GM19099 (cell line): ENCODE data around the gene HSPG2.

Experiments used
- POLR2A ChIP-seq: IDR thresholded peaks from 3 replicates; pipeline ENCODE4 v1.6.1; 2011; ENCODE audit warnings: low read depth; ENCODE audit not compliant: insufficient read length; ENCODE audit errors: extremely low read depth

The HSPG2 gene

GRCh38 chr1:21851430-21852250 lies 85.5 kb downstream of the HSPG2 start:
- TF ChIP-seq POLR2A = no peak

DNA sequence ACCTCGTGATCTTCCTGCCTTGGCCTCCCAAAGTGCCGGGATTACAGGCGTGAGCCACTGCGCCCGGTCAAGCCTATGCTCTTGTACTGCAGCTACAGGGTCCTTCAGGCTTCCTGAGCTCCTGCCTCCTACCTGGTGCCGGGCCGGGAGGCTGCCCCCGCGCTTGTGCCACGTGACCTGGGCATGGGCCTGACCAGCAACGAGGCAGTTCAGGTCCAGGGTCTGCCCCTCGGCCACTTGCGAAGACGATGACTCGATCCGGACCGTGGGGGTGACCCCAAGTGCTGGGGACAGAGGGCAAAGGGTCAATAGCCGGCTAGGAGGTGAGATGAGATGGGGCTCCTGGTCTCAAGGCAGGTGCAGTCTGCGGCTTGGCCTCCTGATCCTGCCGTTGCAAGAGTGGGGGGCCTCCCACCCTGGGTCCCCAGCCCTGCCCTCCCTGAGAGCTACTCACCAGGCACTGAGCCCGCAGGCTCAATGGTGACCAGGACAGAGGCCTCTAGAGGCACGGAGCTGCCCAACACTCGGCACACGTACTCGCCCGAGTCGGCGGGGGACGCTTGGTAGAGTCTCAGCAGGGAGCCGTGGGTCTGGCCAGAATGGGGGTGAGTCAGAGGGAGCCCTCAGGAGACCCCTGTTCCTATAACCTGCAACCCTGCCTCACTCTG lies 87.1 kb downstream of the HSPG2 start:
- no peak for TF ChIP-seq POLR2A

DNA sequence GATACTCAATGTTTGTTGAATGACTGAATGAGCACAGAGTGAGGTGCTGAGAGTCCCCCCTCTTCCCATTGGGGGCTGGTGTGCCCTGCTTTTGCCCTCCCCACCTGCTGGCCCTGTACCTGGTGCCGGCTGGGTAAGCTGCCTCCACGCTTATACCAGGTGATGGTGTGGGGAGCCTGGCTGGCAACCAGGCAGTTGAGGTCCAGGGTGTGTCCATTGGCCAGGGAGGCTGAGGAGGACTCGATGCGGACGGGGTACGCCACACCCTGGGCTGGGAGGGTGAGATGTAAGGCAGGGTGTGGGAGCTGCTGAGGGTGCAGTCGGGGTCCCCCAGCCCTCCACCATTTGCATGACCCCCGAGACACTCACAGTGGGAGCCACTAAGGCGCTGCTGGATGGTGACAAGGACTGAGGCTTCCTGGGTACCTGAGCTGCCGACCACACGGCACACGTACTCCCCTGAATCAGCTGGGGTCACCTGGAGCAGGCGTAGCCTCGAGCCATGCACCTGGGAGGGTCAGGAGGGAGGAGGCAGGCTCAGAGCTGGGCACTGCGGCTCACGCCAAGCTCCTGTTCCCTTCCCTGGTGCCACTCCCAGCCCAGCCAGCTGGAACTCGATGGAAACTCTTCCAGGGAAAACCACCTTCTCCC lies 88.5 kb downstream of the HSPG2 start:
- no peak for TF ChIP-seq POLR2A

GRCh38 chr1:21847223-21848205 lies 89.6 kb downstream of the HSPG2 start:
- TF ChIP-seq POLR2A = no peak

DNA sequence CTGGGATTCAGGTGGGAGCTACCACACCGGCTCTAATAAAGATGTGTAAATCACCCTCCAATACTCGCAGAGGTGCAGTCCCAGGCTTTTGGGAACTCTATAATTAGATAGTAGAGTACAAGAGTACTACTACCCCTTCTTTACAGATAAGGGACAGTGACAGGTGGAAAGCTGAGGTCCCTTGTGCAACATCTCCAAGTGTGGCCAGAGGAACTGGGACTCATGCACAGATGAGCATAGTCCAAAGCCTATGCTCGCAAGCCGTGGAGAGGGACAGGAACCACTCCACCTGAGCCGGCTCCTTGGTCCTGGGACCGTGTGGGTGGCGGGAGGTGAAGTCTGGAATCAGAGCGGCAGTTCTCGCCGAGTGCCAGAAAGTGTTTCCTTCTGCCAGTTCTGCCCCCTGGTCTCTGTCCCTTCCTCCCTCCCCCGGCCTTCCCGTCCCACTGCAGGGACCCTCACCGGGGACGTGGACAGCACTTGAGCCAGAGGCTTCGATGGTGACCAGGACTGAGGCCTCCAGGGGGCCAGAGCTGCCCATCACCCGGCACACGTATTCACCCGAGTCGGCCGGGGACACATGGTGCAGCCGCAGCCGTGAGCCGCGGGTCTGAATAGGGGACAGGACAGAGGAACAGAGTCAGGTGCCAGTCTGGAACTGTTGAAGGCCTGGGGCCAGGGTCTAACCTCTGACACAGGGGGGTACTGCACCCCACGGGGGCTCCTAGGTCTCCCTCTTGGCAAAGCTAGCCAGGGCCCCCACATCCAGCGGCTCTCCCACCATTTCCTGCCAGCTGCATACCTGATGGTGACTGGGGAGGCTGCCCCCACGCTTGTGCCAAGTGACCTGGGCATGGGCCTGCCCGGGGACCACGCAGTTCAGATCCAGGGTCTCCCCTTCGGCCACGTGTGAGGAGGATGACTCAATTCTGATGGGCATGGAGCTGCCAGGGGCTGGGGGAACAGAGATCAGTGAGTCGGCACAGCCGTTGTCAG lies 91.2 kb downstream of the HSPG2 start:
- TF ChIP-seq POLR2A = no peak

GRCh38 chr1:21843996-21844395 lies 93.1 kb downstream of the HSPG2 start:
- TF ChIP-seq POLR2A = no peak

DNA sequence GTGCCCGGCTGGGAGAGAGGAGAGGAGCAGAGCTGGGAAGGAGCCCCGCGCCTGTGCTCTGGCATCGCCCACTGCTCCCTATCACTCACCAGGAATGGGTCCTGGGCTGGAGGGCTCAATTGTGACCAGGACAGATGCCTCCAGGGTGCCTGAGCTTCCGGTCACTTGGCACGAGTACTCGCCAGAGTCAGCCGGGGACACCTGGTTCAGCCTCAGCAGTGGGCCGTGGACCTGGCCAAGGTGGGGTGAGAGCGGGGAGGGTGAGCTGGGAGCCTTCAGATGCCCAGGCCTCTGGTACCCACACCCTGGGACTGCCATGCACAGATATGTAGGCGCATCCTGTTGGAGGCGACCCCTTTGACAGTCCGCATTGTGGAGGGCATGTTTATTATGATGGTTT lies 93.9 kb downstream of the HSPG2 start:
- TF ChIP-seq POLR2A = no peak

GRCh38 chr1:21842606-21843162 lies 94.4 kb downstream of the HSPG2 start:
- no peak for TF ChIP-seq POLR2A

DNA sequence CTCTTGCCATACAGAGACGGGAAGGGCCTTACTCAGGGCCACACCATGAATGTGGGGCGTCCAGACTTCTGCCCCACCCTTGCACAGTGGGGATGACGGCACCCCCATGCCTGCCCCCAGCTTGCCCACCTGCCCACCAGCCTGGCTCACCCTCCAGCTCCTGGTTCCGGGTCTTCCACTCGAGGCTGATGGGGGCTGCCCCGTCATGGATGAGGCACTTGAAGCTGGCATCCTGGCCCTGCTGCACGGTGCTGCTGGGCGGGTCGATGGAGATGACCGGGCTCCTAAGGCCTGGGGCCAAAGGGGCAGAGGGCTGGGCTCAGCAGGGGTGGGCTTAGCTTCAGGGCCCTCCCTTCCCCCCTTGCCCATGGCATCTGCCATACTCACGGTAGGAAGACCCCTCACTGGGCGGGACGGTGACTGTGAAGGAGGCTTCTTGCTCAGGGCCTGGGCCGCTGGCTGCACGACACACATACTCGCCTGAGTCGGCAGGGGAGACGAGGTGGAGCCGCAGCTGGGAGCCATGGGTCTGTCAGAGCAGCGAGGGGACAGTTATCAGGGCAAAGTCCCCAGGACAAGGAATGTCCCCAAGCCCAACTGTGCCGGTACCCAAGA lies 95.2 kb downstream of the HSPG2 start:
- no peak for TF ChIP-seq POLR2A

DNA sequence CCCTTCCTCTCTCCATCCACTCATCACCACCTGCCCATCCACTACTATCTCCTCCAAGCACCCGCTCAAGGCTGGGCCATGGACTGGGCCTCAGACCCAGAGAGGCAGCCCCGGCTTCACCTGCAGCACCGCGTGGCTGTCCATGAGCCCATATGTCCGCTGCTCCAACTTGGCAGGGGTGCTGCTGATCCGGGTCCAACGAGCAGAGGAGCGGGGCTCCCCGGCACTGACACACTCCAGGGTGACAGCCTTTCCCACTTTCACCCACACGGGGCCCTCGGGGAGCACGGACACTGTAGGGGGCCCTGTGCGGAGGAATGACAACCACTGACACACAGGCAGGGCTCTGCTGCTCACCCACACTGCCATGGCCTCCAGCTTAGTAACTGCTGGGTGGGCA lies 96.1 kb downstream of the HSPG2 start:
- no peak for TF ChIP-seq POLR2A

DNA sequence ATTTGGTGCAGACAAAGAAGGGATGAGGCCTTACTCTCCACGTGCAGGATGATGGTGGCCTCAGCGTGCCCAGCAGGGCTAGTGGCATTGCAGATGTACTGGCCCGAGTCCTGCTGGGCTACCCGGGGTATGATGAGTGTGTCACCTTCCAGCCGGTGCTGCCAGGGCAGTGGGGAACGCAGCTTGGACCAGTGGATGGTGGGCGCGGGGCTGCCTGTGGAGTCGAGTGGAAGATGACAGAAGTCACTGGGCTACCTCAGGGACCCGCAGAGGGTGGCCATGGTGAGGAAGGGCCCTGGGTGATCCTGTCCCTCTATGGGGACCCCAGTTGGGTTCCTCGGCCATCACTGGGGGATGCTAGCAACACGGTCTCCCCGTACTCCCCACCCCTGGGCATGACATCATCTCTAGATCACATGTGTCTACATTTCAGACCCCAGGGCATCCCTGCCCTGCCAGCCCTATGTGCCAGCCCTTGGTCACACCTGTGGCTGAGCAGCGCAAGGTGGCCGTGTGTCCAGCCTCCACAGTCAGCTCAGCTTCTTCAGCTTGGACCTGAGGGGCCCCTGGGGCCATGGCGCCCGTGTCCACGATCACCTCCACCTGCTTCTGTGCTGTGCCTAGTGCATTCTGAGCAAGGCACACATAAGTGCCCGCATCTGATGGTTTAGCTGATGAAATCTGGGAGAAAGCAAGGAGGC lies 97.6 kb downstream of the HSPG2 start:
- TF ChIP-seq POLR2A = no peak

DNA sequence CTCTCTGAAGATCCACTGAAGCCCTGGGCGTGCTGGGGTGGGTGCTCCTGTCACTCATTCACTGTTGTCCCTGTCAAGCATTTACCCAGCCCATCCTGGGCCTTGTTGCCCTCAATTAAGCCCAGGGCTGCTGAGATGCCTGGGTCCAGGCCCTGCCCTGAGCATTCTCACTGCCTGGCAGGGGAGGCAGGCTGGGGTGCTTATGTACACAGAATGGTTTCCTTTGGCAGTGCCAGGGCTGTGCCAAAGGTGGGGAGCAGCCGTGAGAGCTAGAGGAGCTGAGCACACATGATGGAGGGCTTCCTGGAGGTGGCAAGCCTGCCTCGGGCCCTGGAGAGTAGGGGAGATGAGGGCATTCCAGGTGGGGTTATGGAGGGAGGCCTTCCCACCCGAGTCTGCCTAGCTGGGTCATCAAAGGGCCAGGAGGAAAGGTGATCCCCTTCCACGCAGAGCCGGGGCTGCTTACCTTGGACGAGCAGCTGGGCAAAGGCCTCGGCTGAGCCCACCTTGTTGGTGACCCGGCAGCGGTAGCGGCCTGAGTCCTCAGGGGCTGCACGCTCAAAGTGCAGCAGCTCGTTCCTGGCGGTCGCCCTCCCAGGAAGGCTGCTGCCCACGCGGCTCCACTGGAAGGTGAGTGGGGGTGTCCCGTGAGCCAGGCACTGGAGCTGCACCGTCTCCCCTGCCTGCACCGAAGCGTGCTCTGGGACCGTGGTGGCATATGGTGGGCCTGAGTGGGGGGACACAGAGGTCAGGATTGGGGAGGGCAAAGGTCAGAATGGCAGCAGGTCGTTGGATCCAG lies 98.6 kb downstream of the HSPG2 start:
- TF ChIP-seq POLR2A = no peak

DNA sequence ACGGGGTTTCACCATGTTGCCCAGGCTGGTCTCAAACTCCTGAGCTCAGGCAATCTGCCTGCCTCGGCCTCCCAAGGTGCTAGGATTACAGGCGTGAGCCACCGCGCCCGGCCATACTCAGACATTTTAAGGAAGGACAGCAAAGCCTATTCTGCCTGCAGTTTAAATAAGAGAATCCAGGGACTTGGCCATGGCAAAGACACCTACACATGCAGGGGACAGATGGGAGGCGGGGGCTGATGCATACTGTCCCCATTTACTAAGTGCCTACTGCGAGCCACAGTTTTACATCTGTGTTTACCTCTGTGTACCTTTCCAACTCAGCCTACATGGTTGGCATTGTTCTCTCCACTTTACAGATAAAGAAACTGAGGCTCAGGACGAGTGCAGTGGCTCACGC lies 99.6 kb downstream of the HSPG2 start:
- no peak for TF ChIP-seq POLR2A
